Cortex of kidney (tissue), 1 donor: ENCODE data around the gene CTBP1.

ENCODE experiments used
- DNase-seq: peaks from one replicate; lab custom pipeline; 2025; lab: John Stamatoyannopoulos, UW

Gene CTBP1

GRCh38 chr4:1175635-1176229 is 73.2 kb downstream of the CTBP1 start:
- DNase-seq = no peak

GRCh38 chr4:1174941-1175634 is 73.8 kb downstream of the CTBP1 start:
- no peak for DNase-seq

GRCh38 chr4:1172971-1173757 is 75.8 kb downstream of the CTBP1 start:
- DNase-seq = no peak

- DNase-seq = no peak
Measured at GRCh38 chr4:1172228-1172851, 76.6 kb downstream of the CTBP1 start, which contains the start of gene SPON2. Gene SPON2 (minus strand): TSS chr4:1172583.

GRCh38 chr4:1171311-1172227 is 77.4 kb downstream of the CTBP1 start:
- no peak for DNase-seq

GRCh38 chr4:1170976-1171310 is 78.0 kb downstream of the CTBP1 start:
- DNase-seq = no peak

GRCh38 chr4:1170156-1170975 is 78.6 kb downstream of the CTBP1 start:
- DNase-seq = no peak

- DNase-seq = no peak
Measured at GRCh38 chr4:1169691-1170096, 79.2 kb downstream of the CTBP1 start.

GRCh38 chr4:1169171-1169671 is 79.7 kb downstream of the CTBP1 start:
- DNase-seq = no peak

- DNase-seq = no peak
Measured at GRCh38 chr4:1168191-1169101, 80.5 kb downstream of the CTBP1 start.

- DNase-seq = no peak
Measured at GRCh38 chr4:1167244-1167949, 81.5 kb downstream of the CTBP1 start.

- DNase-seq = no peak
Measured at GRCh38 chr4:1166509-1167243, 82.3 kb downstream of the CTBP1 start.

- DNase-seq = no peak
Measured at GRCh38 chr4:1164956-1165545, 83.9 kb downstream of the CTBP1 start.

- DNase-seq = no peak
Measured at GRCh38 chr4:1164444-1164843, 84.5 kb downstream of the CTBP1 start.

GRCh38 chr4:1164040-1164439 is 84.9 kb downstream of the CTBP1 start:
- no peak for DNase-seq
